Measurements from ENCODE around the gene PDE4D.

GRCh38 chr5:59586841-59587240 is 306.7 kb downstream of the PDE4D start:
- TF ChIP-seq BHLHE40 (IDR thresholded peaks at IDR 0.05; ENCODE audit: borderline replicate concordance) (no peak), SUZ12 (IDR thresholded peaks at IDR 0.05) (no peak), NFRKB (IDR thresholded peaks at IDR 0.05) (no peak), ELF4 (IDR thresholded peaks at IDR 0.05) (no peak), FOXK2 (IDR thresholded peaks at IDR 0.05) (no peak), ZNF384 (IDR thresholded peaks at IDR 0.05) (no peak)

Data from HEK293T (cell line).